Stimulated activated CD4-positive, alpha-beta T cell treated with anti-CD3 and anti-CD28 coated beads, Interleukin-12 subunit alpha, Interleukin-12 subunit beta, amount 100 ng/mL, for 24 hours (primary cell): Measurements from ENCODE around the gene KIF1B.
"Not testable (repeated sequence)": the region's sequence is repeated elsewhere in the genome, so short reads cannot be mapped to it uniquely, and the experiment has no call there.

Experiments used
- DNase-seq, 2 experiments: peaks; one replicate each; pipeline ENCODE4 v3.0.0-alpha.2; 2020; ENCODE audit warnings: low read depth in 2 of 2

KIF1B gene

DNA sequence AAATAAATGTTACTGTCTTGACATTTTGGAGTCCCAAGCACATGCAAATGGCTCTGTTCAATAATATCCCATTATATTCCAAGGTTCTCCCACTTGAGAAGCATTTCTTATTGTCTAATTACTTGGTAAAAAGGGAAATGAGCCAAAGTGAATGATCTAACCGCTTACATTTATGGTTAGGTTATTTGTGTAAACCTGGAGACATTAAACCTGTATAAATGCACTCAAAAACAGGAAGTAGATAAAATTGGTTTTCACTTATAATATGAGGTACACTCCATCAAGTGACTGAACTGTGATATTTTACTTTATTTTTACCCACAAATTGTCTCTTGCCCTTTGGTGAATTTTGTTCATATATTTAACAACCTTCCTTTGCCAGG lies 26.8 kb downstream of the KIF1B start:
- no peak for DNase-seq

DNA sequence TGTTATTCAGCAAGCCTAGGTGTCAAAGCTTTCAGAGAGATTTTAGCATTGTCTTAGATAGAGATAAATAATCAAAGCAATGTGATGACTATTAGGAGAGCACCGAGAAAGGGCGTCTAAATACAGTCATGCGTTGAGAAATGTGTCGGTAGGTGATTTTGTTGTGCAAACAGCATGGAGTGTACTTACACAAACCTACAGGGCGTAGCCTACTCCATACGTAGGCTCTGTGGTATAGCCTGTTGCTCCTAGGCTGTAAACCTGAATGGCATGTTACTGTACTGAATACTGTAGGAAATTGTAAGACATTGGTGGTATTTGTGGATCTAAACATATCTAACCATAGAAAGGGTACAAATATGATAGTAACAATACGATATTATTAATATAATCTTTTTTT lies 31.8 kb downstream of the KIF1B start:
- no peak for DNase-seq

DNA sequence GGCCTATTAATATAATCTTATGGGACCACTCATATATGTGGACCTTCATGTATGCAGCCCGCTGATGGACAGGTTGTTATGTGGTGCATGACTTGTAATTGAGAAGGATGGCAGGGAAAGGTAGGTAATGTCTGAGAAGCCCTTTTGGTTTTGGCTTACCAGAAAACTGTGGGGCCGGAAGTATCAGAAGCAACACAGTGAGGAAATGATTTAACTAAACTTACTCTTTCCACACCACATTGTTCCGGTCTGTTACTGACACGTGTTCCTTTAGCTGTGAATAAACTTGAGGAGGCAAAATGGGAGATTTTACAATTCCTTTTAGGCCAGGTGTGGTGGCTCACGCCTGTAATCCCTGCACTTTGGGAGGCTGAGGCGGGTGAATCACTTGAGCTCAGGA lies 32.4 kb downstream of the KIF1B start:
- DNase-seq = no peak

DNA sequence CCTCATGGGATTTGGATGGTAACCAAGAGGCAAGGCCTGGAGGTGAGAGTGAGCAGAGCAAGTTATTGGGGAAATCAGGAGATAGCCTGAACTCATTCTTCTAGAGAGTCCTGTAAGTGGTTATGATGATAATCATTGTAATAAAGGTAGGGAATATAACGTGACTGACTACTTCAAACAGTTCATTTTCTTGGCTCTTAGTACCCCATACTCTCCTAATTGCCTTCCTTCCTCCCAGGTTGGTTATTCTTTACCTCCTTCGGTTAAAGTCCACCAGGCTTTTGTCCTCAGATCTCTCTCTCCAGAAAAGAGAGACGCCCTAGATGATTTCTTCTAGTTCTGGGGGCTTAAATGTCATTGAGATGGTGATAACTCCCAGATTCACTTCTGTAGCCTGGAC lies 35.3 kb downstream of the KIF1B start:
- no peak for DNase-seq

DNA sequence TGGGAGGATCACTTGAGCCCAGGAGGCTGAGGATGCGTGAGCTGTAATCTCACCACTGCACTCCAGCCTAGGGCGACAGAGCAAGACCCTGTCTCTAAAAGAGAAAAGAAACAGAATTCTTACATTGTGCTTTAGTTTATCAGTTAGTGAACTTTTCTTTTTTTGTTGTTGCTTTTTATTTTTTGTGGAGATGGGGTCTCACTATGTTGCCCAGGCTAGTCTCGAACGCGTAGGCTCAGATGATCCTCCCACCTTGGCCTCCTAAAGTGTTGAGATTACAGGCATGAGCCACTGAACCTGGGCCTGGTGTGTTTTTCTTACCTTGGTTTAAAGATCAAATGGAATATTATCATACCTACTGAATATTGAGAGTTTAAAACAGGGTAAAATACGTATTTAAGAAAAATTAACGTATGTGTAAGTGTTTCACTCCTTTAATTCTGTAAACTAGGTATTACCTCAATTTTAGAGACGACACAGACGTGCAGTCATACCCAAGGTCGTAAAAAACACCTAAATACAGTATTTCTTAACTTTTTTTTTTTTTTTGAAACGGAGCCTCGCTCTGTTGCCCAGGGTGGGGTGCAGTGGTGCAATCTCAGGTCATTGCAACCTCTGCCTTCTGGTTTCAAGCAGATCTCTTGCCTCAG lies 39.6 kb downstream of the KIF1B start:
- no peak for DNase-seq

DNA sequence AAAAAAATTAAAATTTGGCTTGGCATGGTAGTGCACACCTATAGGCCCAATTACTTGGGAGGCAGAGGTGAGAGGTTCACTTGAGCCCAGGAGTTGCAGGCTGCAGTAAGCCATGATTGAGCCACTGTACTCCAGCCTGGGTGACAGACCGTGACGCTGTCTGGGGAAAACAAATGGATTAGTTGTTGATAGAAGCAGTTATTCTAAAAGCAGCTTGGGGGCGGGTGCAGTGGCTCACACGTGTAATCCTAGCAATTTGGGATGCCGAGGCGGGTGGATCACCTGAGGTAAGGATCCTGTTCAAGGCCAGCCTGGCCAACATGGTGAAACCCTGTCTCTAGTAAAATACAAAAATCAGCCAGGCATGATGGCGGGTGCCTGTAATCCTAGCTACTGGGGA lies 40.3 kb downstream of the KIF1B start:
- DNase-seq = no peak

DNA sequence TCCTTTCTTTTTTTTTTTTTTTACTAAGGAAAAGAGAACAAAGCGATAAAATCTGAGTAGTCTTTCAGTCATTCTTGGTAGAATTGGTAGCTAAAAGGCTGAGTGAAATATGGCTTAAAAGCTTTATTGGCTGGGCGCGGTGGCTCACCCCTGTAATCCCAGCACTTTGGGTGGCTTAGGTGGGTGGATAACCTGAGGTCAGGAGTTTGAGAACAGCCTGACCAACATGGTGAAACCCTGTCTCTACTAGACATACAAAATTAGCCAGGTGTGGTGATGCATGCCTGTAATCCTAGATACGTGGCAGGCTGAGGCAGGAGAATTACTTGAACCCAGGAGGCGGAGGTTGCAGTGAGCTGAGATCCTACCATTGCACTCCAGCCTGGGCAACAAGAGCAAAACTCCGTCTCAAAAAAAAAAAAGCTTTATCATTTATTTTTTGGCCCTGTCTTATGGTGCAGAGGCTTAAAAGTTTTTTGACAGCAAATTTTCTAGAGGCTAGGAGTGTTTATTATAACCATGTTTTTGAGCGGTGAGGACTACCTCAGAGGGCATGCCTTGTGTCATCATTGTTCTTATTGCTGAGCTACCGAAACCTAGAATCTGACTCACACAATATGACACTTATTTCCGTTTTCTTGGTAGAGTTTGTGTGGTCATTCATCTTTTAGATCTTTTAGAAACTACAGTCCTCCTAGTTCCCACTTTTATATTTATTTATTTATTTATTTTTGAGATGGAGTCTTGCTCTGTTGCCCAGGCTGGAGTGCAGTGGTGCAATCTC lies 41.1 kb downstream of the KIF1B start:
- not testable (repeated sequence) for DNase-seq

DNA sequence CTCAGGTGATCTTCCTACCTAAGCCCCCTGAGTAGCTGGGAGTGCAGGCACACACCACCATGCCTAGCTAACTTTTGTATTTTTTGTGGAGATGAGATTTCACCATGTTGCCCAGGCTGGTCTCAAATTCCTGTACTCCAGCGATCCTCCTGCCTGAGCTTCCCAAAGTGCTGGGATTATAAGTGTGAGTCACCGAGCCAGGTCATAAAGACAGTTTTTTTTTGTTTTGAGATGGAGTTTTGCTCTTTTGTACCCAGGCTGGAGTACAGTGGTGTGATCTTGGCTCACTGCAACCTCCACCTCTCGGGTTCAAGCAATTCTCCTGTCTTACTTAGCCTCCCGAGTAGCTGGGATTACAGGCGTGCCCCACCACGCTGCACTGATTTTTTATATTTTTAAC lies 42.1 kb downstream of the KIF1B start:
- DNase-seq = no peak

DNA sequence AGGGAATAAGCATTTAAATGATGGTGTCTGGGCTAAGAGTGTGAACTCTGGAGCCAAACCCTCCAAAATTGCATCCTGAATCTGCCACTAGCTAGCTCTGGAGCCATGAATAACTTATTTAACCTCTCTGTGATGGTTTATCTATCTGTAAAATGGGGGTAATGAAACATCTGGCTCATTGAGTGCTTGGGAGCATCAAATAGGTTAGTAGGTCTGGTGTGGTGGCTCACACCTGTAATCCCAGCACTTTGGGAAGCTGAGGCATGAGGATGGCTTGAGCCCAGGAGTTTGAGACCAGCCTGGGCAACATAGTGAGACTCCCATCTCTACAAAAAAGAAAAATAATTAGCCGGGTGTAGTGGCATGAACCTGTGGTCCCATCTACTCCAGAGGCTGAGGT lies 42.8 kb downstream of the KIF1B start:
- DNase-seq = no peak

DNA sequence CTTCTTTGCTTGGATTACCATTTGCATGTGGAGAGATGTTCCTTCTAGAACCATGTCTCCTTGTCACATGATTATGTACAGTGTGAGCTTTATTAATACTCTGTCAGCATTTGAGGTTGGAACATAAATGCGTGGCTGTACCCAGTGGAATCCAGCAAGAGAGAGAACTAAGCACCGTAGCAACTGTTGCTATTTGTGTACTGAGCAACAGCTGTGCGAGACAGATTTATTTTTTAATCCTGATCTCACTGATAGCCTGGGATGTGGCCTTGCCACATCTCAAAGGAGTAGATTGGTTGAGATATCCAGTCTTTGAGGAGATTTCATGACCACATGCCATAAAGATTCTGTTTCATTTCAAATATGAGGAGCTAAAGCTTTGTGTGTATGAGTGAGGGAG lies 43.4 kb downstream of the KIF1B start:
- DNase-seq = no peak

DNA sequence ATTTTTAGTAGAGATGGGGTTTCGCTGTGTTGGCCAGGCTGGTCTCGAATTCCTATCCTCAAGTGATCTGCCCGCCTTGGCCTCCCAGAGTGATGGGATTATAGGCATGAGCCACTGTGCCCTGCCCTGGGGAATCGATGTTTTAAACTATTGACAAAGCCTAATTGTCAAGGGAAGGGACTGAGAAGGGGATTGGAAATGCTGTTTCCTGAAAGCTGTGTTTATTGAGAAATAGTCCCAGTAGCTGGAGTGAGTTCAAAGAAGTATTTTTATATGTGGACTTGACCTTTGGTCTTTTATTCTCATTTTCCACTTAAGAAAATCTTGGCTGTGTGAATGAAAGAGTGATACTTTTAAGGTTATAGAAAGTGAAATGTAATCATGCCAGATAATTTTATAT lies 47.5 kb downstream of the KIF1B start:
- DNase-seq = no peak

DNA sequence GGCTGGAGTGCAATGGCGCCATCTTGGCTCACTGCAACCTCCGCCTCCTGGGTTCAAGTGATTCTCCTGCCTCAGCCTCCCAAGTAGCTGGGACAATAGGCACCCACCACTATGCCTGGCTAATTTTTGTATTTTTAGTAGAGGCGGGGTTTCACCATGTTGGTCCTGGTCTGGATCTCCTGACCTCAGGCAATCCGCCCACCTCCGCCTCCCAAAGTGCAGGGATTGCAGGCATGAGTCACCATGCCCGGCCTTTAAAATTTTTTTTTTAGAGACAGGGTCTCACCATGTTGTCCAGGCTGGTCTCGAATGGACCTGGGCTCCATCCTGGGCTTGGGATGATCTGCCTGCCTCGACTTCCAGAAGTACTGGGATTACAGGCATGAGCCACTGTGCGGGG lies 49.2 kb downstream of the KIF1B start:
- DNase-seq = not testable (repeated sequence)

DNA sequence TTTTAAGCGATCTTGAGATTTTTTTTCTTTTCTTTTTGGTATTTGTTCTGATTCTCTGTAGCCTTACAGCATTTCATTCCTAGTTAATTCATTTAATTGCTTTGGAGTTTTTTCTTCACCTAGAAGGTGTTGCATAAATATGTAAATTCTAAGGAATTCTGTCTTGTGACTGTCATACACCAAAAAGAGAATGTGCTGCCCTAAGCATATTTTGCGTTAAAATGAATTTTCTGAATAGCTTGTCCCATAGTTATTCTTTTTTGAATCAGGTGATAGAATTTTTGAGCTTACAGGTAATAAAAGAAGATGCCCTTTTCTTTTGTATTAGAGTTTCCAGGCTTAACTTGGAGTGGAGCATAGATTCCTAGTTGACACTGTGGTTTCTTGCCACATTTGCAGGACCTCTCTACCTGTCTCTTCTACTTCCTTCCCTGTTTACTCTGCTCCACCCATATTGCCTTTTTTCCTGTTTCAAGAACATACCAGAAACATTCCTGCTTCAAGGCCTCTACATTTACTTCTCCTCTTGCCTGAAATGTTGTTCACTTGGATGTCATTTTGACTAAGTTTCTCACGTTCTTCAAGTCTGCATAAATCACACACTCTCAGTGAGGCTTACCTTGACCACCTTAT lies 53.2 kb downstream of the KIF1B start:
- DNase-seq = no peak

DNA sequence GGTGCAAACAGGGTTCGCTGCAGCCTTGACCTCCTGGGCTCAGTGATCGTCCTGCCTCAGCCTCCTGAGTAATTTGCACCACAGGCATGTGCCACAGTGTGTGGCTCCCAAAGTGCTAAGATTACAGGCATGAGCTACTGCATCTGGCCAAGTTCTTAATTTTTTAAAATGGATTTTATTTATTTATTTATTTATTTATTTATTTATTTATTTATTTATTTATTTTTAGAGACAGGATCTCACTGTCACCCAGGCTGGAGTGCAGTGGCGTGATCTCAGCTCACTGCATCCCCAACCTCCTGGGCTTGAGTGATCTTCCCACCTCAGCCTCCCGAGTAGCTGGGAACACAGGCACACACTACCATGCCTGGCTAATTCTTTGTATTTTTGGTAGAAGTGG lies 54.7 kb downstream of the KIF1B start:
- no peak for DNase-seq

DNA sequence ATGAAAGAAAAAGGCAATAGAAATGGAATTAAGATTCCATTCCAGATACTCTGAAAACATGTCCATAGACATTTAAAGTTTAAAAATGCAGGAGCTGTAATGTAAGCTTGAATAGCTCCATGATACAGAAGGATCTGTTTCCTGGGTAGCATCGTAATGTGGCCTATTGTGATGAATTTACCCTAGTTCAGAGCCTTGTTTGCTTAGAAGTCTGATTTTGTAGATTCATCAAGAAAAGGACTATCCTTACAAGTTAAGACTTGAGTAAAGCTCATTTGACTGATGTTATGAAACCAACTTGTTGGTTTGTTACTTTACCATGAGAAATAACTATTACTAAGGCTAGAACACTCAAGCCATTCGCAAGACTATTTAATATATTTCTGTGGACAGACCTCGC lies 55.5 kb downstream of the KIF1B start:
- no peak for DNase-seq

DNA sequence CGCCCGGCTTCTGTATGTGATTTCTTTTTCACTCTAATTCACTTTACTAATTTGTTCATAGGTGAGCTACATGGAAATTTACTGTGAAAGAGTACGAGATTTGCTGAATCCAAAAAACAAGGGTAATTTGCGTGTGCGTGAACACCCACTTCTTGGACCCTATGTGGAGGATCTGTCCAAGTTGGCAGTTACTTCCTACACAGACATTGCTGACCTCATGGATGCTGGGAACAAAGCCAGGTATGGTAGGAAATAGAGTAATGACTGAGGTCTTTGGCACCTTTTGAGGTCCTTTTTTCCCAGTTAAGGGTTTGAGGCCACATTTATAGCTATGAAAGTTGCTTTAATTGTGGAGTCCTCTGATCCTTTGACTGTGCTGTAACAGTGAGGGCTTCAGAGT lies 56.9 kb downstream of the KIF1B start:
- no peak for DNase-seq

DNA sequence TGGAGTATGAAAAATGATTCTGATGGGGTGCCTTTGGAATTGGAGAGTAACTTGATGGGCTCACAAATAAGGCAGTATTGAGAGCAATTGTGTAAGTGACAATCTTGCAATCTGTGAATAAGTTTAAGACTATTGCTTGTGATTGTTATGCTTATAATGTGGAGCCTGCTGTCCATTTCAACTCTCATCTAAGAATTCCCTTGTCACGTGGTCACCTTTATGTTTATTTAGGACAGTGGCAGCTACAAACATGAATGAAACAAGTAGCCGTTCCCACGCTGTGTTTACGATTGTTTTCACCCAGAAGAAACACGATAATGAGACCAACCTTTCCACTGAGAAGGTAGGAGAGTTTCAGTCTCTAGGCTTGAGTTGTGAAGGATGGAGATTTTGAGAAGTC lies 57.6 kb downstream of the KIF1B start:
- no peak for DNase-seq

DNA sequence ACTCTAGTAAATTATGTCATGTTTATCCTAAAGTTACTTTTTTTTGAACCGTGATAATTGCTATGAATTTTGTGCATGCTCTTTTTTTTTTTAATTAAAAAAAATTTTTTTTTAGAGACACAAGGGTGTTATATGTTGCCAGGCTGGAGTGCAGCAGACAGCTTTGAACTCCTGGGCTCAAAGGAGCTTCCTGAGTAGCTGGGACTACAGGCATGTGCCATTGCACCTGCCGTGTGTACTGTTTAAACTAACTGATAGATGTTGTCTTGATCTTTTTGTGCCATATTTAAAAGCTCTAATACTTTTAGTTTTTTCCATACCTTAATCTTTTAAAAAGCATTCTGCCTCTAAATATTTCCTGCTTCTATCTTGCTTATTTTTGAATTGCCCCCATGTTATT lies 60.7 kb downstream of the KIF1B start:
- no peak for DNase-seq

DNA sequence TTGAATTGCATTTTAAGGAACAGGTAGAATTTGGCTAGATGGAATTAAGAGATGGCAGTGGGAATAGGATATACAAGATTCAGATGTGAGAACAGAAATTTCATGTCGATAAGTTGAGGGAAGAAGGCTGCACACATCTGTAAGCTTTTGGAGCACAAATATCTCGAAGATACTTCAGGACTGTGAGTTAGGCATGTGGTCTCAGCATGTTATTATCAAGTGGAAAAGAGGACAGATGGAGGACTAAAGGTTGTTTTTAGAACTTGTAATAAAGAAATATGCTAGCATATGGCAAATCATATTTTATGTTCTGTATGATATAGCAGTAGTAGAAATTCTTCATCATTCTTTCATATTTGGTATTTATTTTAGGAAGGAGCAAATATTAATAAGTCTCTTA lies 61.5 kb downstream of the KIF1B start:
- no peak for DNase-seq

DNA sequence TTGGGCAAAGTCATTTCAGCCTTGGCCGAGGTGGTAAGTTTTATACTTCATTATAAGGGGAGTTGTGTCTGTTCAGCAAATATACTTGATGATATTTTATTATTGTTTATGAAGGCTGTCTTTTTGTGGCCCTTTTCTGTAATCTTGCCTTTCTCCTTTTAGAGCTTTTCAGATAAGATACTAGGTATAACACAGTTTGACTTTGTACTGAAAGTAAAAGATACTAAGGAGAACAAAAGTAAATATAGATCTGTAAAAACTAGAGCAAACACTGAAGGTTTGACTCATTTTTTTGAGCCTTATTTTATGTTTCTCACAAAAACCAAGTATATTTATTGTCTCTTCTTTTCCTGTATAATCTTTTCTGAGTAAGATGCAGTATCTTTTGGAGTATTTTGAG lies 61.9 kb downstream of the KIF1B start:
- no peak for DNase-seq

DNA sequence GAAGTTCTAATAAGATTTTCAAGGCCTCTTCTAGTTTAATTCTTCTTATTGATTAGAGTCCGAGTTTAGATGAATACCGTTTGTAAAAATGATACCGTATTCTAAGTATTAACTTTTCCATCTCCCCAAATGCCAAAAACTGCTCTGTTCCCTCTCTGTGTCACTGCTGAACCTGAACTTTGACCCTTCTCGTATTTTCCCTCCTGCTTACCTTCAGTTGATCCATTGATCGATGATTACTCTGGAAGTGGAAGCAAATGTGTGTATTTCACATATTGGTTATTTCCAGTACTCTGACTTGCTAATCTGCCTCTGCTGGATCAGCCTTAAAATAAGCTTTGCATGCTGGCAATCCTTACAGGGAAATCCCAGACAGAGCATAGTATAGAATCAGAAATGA lies 68.5 kb downstream of the KIF1B start:
- DNase-seq = no peak

DNA sequence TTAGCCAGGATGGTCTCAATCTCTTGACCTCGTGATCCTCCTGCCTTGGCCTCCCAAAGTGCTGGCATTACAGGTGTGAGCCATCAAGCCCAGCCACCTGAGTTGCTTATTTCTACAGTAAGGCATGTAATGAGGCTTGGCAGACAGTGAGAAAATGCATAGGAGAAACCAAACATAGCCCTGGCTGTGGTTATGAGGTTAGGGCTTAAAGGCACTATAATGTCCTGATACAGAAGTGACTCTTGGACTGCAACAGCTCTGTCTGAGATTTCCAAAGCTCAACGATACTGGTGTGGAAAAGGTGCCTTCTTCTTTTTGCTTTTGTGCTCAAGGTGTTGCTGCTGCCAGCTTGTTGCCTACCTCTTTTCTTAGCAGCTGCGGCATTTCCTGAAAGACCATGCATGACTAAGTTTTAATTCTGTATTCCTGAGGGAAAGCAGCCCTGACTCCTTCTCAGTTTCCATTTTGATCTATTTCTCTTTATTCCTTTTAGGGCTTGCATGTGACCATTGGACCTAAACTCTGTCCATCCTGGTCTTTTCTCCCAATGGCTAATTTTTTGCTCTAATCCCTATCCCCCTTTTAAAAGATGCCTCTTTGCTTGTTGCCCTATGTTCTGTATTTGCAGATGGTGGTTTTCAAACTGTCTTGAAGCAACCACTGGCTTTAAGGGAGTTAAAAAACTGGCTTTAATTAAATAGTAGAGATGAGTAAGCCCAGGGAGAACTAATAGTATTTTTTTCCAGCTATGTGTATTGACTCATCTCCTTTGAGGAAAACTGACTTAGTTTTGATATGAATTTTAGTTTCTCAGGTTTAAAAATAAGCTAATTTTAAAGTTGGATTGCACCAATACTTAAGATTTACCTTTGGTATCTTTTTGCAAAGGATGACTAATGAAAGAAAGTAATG lies 70.3 kb downstream of the KIF1B start:
- no peak for DNase-seq
